SJCRH30 (cell line): ENCODE results near the gene MTA2. TPM values are rescaled to one million over a fixed set of nuclear protein-coding genes. Genes with fewer than 3 reads are reported as not detected.

ENCODE experiments used
- DNase-seq, 2 experiments: peaks; one replicate each; pipeline ENCODE4 v3.0.0-alpha.2; 2015 to 2020
- H3K27ac ChIP-seq: fragments of 250-450 bp; sonication (Bioruptor Pico); 2 replicates; pipeline ENCODE4 v1.5.1; 2020; ENCODE audit warnings: mild to moderate bottlenecking, moderate library complexity
- H3K27me3 ChIP-seq: fragments of 250-450 bp; sonication (Bioruptor Pico); 2 replicates; pipeline ENCODE4 v1.5.1; 2020; ENCODE audit warnings: mild to moderate bottlenecking, moderate library complexity
- H3K36me3 ChIP-seq: fragments of 250-450 bp; sonication (Bioruptor Pico); 2 replicates; pipeline ENCODE4 v1.5.1; 2020; ENCODE audit warnings: mild to moderate bottlenecking, moderate library complexity
- H3K4me1 ChIP-seq: fragments of 250-450 bp; sonication (Bioruptor Pico); 2 replicates; pipeline ENCODE4 v1.5.1; 2020; ENCODE audit warnings: mild to moderate bottlenecking, moderate library complexity
- H3K4me3 ChIP-seq: fragments of 250-450 bp; sonication (Bioruptor Pico); 2 replicates; pipeline ENCODE4 v1.5.1; 2020; ENCODE audit warnings: mild to moderate bottlenecking, moderate library complexity
- H3K9me3 ChIP-seq: fragments of 250-450 bp; sonication (Bioruptor Pico); replicated peaks from 2 replicates; pipeline ENCODE4 v1.5.1; 2020; ENCODE audit warnings: mild to moderate bottlenecking, moderate library complexity
- total RNA-seq: library from RNA; depleted of rRNA; stranded (reverse); fragments of >200 nt; shearing (Covaris generic); gene quantifications from 2 replicates; pipeline ENCODE4 v1.2.3, GENCODE V29; 2014

Gene MTA2
- total RNA-seq, 1 experiment from 2014 or later: 106 TPM

DNA sequence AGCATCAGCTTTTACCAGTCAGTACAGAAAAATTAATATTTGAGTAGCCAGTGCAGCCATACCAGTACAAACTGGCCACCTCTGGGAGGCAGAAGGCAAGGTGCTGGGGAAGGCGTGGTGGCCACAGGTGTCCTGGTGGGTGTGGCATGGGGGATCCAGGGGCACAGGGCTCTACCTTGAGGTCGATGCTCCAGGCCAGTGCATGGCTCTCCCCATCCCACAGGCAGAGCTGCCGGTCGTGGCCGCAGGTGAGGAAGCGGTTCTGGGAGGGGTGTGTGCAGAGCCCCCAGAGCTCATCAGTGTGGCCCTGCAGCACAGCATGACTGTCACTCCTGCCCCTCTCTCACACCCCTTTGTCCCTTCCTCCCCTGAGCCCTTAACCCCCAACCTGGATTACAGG, 3.8 kb upstream of the MTA2 start:
- H3K36me3 ChIP-seq: no peaks in the 10 kb centered on the region
- no peak overlapping the region for H3K27ac ChIP-seq
- H3K4me1 ChIP-seq: peaks cover under 1% of the 10 kb centered on the region; the same call in 1 of the 2 replicates
- no peak for DNase-seq
- H3K9me3 ChIP-seq: no peaks in the 10 kb centered on the region
- H3K27me3 ChIP-seq: no peaks in the 10 kb centered on the region
- H3K4me3 ChIP-seq: no peak overlapping the region

DNA sequence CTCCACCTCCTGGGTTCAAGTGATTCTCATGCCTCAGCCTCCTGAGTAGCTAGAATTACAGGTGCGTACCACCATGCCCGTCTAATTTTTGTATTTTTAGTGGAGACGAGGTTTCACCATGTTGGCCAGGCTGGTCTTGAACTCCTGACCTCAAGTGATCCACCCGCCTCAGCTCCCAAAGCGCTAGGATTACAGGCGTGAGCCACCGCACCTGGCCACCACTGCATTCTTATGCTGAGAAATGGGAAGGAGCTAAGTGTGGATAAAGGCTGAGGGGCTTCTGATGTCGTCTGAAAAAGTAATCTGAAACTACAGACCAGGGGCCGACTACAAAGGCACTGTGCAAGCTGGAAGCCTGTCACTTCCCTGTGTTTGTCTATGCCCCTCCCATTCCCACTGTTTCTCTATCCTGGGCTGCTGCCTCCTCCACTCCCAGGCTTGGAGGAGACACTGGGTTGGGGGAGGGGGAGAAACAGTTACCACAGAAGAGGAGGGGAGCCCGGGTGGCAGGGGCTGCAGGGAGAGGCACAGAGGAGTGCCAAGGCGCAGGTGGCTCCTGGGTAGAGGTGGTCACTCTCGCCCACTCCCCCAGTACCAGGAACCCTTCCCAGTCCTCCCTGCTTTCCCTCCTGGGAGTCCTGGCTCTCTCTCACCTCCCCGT, 2.9 kb upstream of the MTA2 start:
- Histone ChIP-seq H3K36me3 (peaks cover 6% of the 10 kb centered on the region; the same call in 1 of the 2 replicates), H3K27ac (no peak overlapping the region), H3K27me3 (no peaks in the 10 kb centered on the region)

GRCh38 chr11:62603776-62604299, 2.2 kb upstream of the MTA2 start:
- Histone ChIP-seq H3K4me1 (peaks cover 12% of the 10 kb centered on the region), H3K9me3 (no peaks in the 10 kb centered on the region), H3K36me3 (peaks cover 8% of the 10 kb centered on the region; the same call in 1 of the 2 replicates), H3K4me3 (no peak overlapping the region), H3K27me3 (no peaks in the 10 kb centered on the region), H3K27ac (no peak overlapping the region)
- DNase-seq: no peak

More for the DNA sequence above, 2.9 kb upstream of the MTA2 start:
- H3K4me1 ChIP-seq: peaks cover 10% of the 10 kb centered on the region
- no peaks in the 10 kb centered on the region for H3K9me3 ChIP-seq
- H3K4me3 ChIP-seq: no peak overlapping the region
- DNase-seq: no peak

- Histone ChIP-seq H3K27ac (no peak overlapping the region), H3K4me1 (peaks cover 12% of the 10 kb centered on the region), H3K36me3 (peaks cover 16% of the 10 kb centered on the region), H3K4me3 (no peak overlapping the region), H3K27me3 (no peaks in the 10 kb centered on the region), H3K9me3 (no peaks in the 10 kb centered on the region)
- DNase-seq: no peak
These were observed 1.4 kb upstream of the MTA2 start for GRCh38 chr11:62603072-62603408.

GRCh38 chr11:62602141-62603071, 741 bp upstream of the MTA2 start:
- no peak for DNase-seq
- peak overlapping the region; percentile 94 for H3K4me3 ChIP-seq
- peaks cover 23% of the 10 kb centered on the region for H3K36me3 ChIP-seq
- H3K9me3 ChIP-seq: no peaks in the 10 kb centered on the region
- no peaks in the 10 kb centered on the region for H3K27me3 ChIP-seq
- H3K4me1 ChIP-seq: peaks cover 12% of the 10 kb centered on the region
- H3K27ac ChIP-seq: peak overlapping the region; percentile 19; the same call in 1 of the 2 replicates

DNA sequence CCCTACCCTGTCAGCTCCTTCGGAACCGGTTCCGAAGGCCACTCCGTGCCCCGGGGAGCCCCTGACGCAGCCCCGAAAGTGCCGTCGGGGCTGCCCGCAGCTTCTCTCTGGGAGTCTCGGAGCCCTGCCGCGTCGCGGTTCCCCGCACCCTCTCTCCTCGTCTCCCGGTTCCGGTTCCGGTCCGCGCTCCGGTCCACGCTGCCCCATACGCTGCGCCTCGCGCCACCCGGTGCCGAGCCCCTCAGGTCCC, 618 bp downstream of the MTA2 start:
- Histone ChIP-seq H3K4me3 (peak overlapping the region; percentile 94), H3K4me1 (peaks cover 12% of the 10 kb centered on the region), H3K36me3 (peaks cover 31% of the 10 kb centered on the region), H3K27ac (peak overlapping the region; percentile 83), H3K9me3 (no peaks in the 10 kb centered on the region), H3K27me3 (no peaks in the 10 kb centered on the region)
- no peak for DNase-seq

- H3K4me3 ChIP-seq: peak overlapping the region; percentile 94
- peaks cover 36% of the 10 kb centered on the region for H3K36me3 ChIP-seq
- no peaks in the 10 kb centered on the region for H3K9me3 ChIP-seq
- DNase-seq: no peak
- no peaks in the 10 kb centered on the region for H3K27me3 ChIP-seq
- peak overlapping the region; percentile 83 for H3K27ac ChIP-seq
- H3K4me1 ChIP-seq: peaks cover 12% of the 10 kb centered on the region
These were observed 1.1 kb downstream of the MTA2 start for GRCh38 chr11:62600367-62601121.

DNA sequence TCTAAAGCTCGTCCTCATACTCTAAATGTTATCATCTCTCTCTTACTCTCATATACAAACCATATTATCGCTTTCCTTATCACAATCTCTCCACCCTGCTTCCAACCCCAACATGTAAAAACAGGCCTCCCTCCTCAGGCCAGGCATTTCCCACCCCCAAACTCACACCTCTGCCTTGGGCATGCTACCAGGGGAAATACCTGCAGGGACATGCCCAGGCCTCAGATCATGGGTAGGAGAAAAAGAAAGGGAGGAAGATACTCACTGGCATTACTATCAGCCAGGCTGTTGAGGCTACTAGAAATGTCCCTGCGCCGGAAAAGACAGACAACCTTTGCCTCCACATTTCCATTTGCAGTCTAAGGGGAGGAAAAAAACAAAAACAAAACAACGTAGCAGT, 1.8 kb downstream of the MTA2 start:
- no peak for DNase-seq
- H3K36me3 ChIP-seq: peaks cover 41% of the 10 kb centered on the region

GRCh38 chr11:62599069-62599696, 2.5 kb downstream of the MTA2 start:
- Histone ChIP-seq H3K36me3 (peaks cover 41% of the 10 kb centered on the region), H3K4me1 (peaks cover 12% of the 10 kb centered on the region), H3K27me3 (no peaks in the 10 kb centered on the region), H3K27ac (no peak overlapping the region), H3K9me3 (no peaks in the 10 kb centered on the region), H3K4me3 (no peak overlapping the region)
- DNase-seq: peak; percentile 98 to 99

More for the DNA sequence above, 1.8 kb downstream of the MTA2 start:
- Histone ChIP-seq H3K4me3 (peak overlapping the region; percentile 94), H3K27me3 (no peaks in the 10 kb centered on the region), H3K4me1 (peaks cover 12% of the 10 kb centered on the region), H3K27ac (no peak overlapping the region), H3K9me3 (no peaks in the 10 kb centered on the region)

DNA sequence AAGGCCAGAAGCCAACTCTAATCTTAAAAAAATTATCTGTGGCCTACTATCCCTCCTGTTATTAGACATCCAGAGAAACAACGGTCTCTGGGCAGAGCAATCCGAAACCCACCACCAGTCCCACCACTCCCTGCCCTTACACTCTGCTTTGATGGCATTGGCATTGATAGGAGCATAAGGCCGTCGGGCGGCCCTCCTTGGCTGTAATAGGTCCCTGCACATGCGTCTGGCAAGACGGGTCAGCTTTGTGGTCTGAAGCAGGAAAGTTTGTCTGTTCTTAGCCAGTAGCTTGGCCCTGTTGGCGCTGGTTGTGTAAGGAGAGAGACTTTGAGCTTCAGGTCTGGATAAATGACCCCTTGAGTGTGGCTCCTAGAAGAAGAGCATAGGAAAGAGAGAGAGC, 6.5 kb downstream of the MTA2 start:
- H3K27me3 ChIP-seq: no peaks in the 10 kb centered on the region
- peaks cover 8% of the 10 kb centered on the region for H3K4me1 ChIP-seq
- no peaks in the 10 kb centered on the region for H3K9me3 ChIP-seq
- no peak for DNase-seq
- peaks cover 48% of the 10 kb centered on the region for H3K36me3 ChIP-seq
- no peak overlapping the region for H3K4me3 ChIP-seq
- no peak overlapping the region for H3K27ac ChIP-seq

- Histone ChIP-seq H3K27ac (no peak overlapping the region), H3K9me3 (no peaks in the 10 kb centered on the region), H3K4me1 (no peaks in the 10 kb centered on the region; the same call in 1 of the 2 replicates), H3K4me3 (no peak overlapping the region), H3K36me3 (peaks cover 40% of the 10 kb centered on the region), H3K27me3 (no peaks in the 10 kb centered on the region)
- peak; percentile 80 to 83 for DNase-seq
These were observed 8.1 kb downstream of the MTA2 start for GRCh38 chr11:62593434-62594044.

- H3K9me3 ChIP-seq: no peaks in the 10 kb centered on the region
- H3K27ac ChIP-seq: no peak overlapping the region
- no peak for DNase-seq
- no peak overlapping the region for H3K4me3 ChIP-seq
- H3K27me3 ChIP-seq: no peaks in the 10 kb centered on the region
- H3K4me1 ChIP-seq: no peaks in the 10 kb centered on the region; the same call in 1 of the 2 replicates
- H3K36me3 ChIP-seq: peaks cover 36% of the 10 kb centered on the region
These were observed 8.7 kb downstream of the MTA2 start for GRCh38 chr11:62592989-62593421.

GRCh38 chr11:62592146-62592815, 9.4 kb downstream of the MTA2 start:
- peak overlapping the region; percentile 40 for H3K27ac ChIP-seq
- no peaks in the 10 kb centered on the region for H3K27me3 ChIP-seq
- no peaks in the 10 kb centered on the region for H3K9me3 ChIP-seq
- DNase-seq: no peak
- H3K4me1 ChIP-seq: no peaks in the 10 kb centered on the region; the same call in 1 of the 2 replicates
- peaks cover 32% of the 10 kb centered on the region for H3K36me3 ChIP-seq
- peak overlapping the region; percentile 70 for H3K4me3 ChIP-seq
